GM10847 (cell line): ENCODE data around the gene LRMDA.

Experiments used
- POLR2A ChIP-seq: IDR thresholded peaks from 2 replicates; pipeline ENCODE4 v1.6.1; 2011; ENCODE audit not compliant: insufficient read length; ENCODE audit errors: extremely low read depth

The LRMDA gene

DNA sequence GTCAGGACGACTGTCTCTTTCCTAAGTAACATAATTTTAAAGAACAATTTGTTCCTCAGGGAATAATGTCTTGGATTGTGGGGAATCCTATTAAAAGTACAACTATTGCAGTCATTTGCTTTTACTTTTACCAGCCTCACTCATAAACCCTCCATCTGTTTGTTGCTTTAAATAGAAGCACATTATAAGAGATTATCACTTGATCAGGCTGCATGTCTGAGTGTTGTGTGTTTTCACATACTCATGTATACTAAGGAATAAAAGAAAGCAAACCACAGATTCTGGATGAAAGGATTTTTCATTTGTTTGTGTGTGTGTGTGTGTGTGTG lies 1128.4 kb downstream of the LRMDA start:
- no peak for TF ChIP-seq POLR2A

DNA sequence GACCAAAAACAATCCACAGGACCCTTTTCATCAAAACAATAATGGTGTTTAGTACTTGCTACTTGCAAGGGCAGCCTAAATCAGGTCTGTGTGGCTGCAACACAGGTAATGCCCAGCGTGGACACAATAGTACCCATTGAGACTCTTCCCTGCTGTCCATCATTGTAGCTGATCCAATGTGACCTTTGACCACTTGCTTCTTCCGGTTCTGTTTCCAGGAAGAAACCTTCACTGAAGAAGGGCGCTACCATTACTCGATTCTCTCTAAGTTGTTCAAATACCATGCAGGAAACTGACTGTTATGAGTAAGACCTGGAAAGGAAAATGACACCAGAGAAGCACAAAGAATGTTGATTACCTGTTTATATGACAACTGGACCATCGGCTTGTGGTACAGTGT lies 1128.9 kb downstream of the LRMDA start:
- no peak for TF ChIP-seq POLR2A

DNA sequence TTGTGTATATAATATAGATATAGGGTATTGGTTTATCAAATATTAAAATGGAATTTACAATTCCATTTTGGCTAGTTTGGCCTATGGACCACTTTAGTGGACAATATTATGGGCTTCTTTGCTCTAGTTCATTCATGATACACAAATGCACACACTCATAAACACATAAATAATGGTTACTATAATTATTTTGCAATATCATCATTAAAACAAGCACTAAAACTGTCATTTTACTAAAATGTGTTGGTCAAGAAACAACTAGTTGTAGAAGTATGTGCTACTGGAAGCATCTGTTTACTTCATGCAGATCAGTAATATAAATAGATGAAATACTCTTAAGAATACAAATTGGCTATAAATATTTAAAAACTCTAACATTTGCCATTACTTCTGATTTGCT lies 1131.9 kb downstream of the LRMDA start:
- no peak for TF ChIP-seq POLR2A

GRCh38 chr10:76572021-76572420 lies 1140.6 kb downstream of the LRMDA start:
- no peak for TF ChIP-seq POLR2A

- TF ChIP-seq POLR2A = no peak
Measured at GRCh38 chr10:76576276-76576962, 1145.0 kb downstream of the LRMDA start.

GRCh38 chr10:76577455-76577854 lies 1146.0 kb downstream of the LRMDA start:
- no peak for TF ChIP-seq POLR2A

DNA sequence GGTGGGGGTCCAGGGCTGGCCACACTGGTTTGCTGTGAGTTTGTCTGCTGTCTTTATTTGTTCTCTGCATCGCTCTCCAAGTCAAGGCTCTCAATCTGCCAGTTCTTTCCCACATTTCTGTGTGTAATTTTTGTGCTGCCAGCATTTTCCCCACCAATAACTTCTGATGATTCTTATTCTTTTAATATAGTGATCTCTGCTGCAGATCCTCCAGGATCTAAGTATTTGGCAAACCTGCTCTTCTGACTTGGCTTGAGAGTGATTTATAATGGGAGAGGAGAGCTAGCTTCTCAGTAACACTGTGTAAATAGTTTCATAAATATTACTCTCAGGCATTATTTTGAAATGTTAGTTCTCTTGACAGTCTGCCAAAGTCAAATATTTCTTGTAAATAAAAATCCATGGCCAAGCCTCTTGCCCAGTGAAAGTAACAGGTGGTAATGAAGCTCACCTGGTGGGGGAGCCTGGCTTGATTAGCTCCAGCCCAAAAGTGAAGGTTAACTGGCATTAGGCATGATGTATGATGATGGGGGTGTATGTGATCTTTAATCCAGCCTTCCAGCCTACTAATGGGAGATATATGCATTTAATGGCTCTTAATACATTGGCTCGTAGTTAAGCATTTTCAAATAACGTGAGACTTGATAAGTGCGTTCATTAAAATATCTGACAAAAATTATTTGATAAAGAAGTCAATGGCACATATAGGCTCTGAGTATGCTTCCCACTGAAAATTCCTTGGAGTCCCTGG lies 1150.3 kb downstream of the LRMDA start:
- no peak for TF ChIP-seq POLR2A

GRCh38 chr10:76582531-76582930 lies 1151.1 kb downstream of the LRMDA start:
- no peak for TF ChIP-seq POLR2A

- TF ChIP-seq POLR2A = no peak
Measured at GRCh38 chr10:76583711-76584161, 1152.3 kb downstream of the LRMDA start.
